MM.1S (cell line): ENCODE measurements around the gene FCHSD2.
"Not testable (repeated sequence)": the region's sequence is repeated elsewhere in the genome, so short reads cannot be mapped to it uniquely, and the experiment has no call there.

Experiments
- DNase-seq: peaks from one replicate; pipeline ENCODE4 v3.0.0-alpha.2; 2015
- H2AFZ ChIP-seq: fragments of 300-600 bp; sonication (generic); 2 replicates; pipeline ENCODE4 v1.6.0; 2016; ENCODE audit warnings: antibody characterized with exemption, low read length
- H3F3A ChIP-seq: fragments of 300-600 bp; sonication (generic); 2 replicates; pipeline ENCODE4 v1.6.1; 2016; ENCODE audit warnings: mild to moderate bottlenecking, antibody characterized with exemption, low read length, moderate library complexity, mixed read lengths; ENCODE audit not compliant: insufficient read depth
- H3K27ac ChIP-seq: fragments of 300-600 bp; sonication (generic); 2 replicates; pipeline ENCODE4 v1.5.1; 2016; ENCODE audit warnings: mild to moderate bottlenecking, low read length
- H3K27me3 ChIP-seq: fragments of 300-600 bp; sonication (generic); replicated peaks from 2 replicates; pipeline ENCODE4 v1.6.0; 2016; ENCODE audit warnings: low read length; ENCODE audit not compliant: insufficient read depth
- H3K36me3 ChIP-seq: fragments of 300-600 bp; sonication (generic); replicated peaks from 2 replicates; pipeline ENCODE4 v1.6.1; 2016; ENCODE audit warnings: mild to moderate bottlenecking, low read length, mixed read lengths; ENCODE audit not compliant: insufficient read depth
- H3K4me1 ChIP-seq: fragments of 300-600 bp; sonication (generic); 2 replicates; pipeline ENCODE4 v1.6.1; 2016; ENCODE audit warnings: low read length, mixed read lengths
- H3K4me2 ChIP-seq: fragments of 300-600 bp; sonication (generic); 2 replicates; pipeline ENCODE4 v1.6.0; 2016; ENCODE audit warnings: low read depth, low read length
- H3K4me3 ChIP-seq: fragments of 300-600 bp; sonication (generic); 2 replicates; pipeline ENCODE4 v1.5.1; 2016; ENCODE audit warnings: low read length, mixed read lengths
- H3K79me2 ChIP-seq: fragments of 300-600 bp; sonication (generic); 2 replicates; pipeline ENCODE4 v1.6.1; 2016; ENCODE audit warnings: mixed run types, low read length, mixed read lengths
- H3K9ac ChIP-seq: fragments of 300-600 bp; sonication (generic); 2 replicates; pipeline ENCODE4 v1.6.1; 2016; ENCODE audit warnings: low read length, mixed read lengths
- H3K9me2 ChIP-seq: fragments of 300-600 bp; sonication (generic); replicated peaks from 2 replicates; pipeline ENCODE4 v1.6.1; 2016; ENCODE audit warnings: mild to moderate bottlenecking, low read length, mixed read lengths; ENCODE audit not compliant: insufficient read depth
- H3K9me3 ChIP-seq: fragments of 300-600 bp; sonication (generic); replicated peaks from 2 replicates; pipeline ENCODE4 v1.6.1; 2016; ENCODE audit warnings: mild to moderate bottlenecking, low read length, mixed read lengths; ENCODE audit not compliant: insufficient read depth
- H4K20me1 ChIP-seq: fragments of 300-600 bp; sonication (generic); 2 replicates; pipeline ENCODE4 v1.6.1; 2016; ENCODE audit warnings: mild to moderate bottlenecking, low read length, moderate library complexity, mixed read lengths; ENCODE audit not compliant: insufficient read depth
- EZH2 ChIP-seq: fragments of 300-600 bp; sonication (generic); optimal IDR thresholded peaks from 2 replicates; pipeline ENCODE3; 2017; ENCODE audit warnings: low read depth, mild to moderate bottlenecking, antibody characterized with exemption, low read length, mixed read lengths
- EZH2phosphoT487 ChIP-seq: fragments of 300-600 bp; sonication (generic); IDR thresholded peaks from 2 replicates; pipeline ENCODE4 v1.6.1; 2018; ENCODE audit warnings: antibody characterized with exemption, low read length
- TF ChIP-seq, protein P1 (sequence below): fragments of 300-600 bp; sonication (generic); IDR thresholded peaks from 2 replicates; pipeline ENCODE4 v1.5.1; 2016; ENCODE audit warnings: antibody characterized with exemption, low read length, mixed read lengths

Gene FCHSD2

DNA sequence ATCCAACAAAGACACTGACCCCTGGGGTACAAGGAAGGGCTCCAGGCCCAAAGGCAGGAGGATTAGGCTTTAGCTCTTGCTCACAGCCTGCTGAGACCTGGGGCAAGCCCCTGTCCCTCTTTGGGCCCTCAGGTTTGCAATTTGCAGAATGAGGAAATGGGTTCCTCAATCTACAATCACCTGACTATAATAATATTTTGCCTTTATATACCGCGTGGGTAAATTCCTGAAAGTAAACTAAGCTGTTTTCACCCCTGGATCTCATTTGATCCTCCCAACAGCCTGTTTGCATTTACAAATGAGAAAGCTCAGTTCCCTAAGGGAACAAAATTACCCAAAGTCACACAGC, 349.1 kb downstream of the FCHSD2 start:
- no peak overlapping the region for H3K27ac ChIP-seq
- TF ChIP-seq, protein P1, sequence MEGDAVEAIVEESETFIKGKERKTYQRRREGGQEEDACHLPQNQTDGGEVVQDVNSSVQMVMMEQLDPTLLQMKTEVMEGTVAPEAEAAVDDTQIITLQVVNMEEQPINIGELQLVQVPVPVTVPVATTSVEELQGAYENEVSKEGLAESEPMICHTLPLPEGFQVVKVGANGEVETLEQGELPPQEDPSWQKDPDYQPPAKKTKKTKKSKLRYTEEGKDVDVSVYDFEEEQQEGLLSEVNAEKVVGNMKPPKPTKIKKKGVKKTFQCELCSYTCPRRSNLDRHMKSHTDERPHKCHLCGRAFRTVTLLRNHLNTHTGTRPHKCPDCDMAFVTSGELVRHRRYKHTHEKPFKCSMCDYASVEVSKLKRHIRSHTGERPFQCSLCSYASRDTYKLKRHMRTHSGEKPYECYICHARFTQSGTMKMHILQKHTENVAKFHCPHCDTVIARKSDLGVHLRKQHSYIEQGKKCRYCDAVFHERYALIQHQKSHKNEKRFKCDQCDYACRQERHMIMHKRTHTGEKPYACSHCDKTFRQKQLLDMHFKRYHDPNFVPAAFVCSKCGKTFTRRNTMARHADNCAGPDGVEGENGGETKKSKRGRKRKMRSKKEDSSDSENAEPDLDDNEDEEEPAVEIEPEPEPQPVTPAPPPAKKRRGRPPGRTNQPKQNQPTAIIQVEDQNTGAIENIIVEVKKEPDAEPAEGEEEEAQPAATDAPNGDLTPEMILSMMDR = no peak
- no peak for TF ChIP-seq EZH2
- no peak for TF ChIP-seq EZH2phosphoT487
- peak overlapping the region; percentile 60; the same call in 1 of the 2 replicates for H3K4me2 ChIP-seq
- no peak overlapping the region for H3K4me3 ChIP-seq
- peaks cover 13% of the 10 kb centered on the region for H3K4me1 ChIP-seq
- H3K36me3 ChIP-seq = no peaks in the 10 kb centered on the region
- no peak for DNase-seq
- H3K9me3 ChIP-seq = no peaks in the 10 kb centered on the region
- H2AFZ ChIP-seq = peak overlapping the region; percentile 67
- 0 out of 2 replicates have a peak, but pooled peaks cover 4% of the 10 kb centered on the region for H3F3A ChIP-seq
- H3K27me3 ChIP-seq = no peaks in the 10 kb centered on the region
- no peaks in the 10 kb centered on the region for H3K79me2 ChIP-seq
- no peaks in the 10 kb centered on the region for H3K9me2 ChIP-seq
- no peaks in the 10 kb centered on the region for H4K20me1 ChIP-seq
- H3K9ac ChIP-seq = no peak overlapping the region

DNA sequence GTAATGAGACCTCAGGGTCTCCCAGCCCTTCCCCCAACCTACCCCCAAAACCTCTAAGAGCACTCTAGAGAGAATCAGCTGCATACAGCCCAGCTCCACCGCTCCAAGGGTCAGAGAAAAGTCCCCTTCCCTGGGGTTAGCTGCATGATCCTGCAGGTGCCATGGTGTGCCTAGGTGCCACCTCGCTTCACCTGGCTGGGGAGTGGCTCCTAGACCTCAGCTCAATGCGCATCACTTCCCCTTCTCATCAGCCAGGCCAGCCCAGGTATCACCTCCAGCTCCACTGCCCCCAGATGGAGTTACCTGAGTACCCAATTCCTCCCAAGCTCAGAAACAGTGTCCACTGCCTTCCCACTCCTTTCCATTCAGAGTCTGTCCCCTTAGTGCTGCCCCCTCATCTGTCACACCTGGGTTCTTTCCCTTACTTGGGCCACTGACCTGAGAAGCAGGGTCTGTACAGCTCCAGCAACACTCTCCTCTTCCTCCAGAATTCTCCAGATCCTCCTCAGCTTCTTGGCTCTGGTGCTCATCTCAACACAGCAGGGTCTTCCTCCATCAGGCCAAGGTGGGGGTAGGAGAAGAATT, 349.6 kb downstream of the FCHSD2 start:
- Histone ChIP-seq H3K9me3 (no peaks in the 10 kb centered on the region), H3K27ac (no peak overlapping the region), H3K27me3 (no peaks in the 10 kb centered on the region), H3K4me3 (no peak overlapping the region), H3K36me3 (no peaks in the 10 kb centered on the region), H3K9me2 (no peaks in the 10 kb centered on the region), H2AFZ (no peak overlapping the region), H4K20me1 (no peaks in the 10 kb centered on the region), H3F3A (0 out of 2 replicates have a peak, but pooled peaks cover 4% of the 10 kb centered on the region), H3K4me1 (peaks cover 13% of the 10 kb centered on the region), H3K79me2 (no peaks in the 10 kb centered on the region), H3K4me2 (no peak overlapping the region), H3K9ac (no peak overlapping the region)
- DNase-seq = no peak
- TF ChIP-seq, protein P1 = no peak
- TF ChIP-seq EZH2phosphoT487 (no peak), EZH2 (no peak)

DNA sequence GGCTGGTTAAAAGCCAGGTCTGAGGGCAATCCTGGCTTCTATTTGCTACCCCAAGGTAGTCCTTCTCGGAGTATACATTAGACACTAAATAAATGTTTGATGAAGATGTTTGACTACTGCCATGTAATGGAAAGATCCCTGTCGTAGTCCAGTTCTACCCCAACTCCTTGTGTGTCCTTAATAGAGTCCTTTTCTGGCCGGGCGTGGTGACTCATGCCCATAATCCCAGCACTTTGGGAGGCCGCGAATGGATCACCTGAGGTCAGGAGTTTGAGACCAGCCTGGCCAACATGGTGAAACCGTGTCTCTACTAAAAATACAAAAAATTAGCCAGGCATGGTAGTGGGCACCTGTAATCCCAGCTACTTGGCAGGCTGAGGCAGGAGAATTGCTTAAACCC, 350.9 kb downstream of the FCHSD2 start:
- H4K20me1 ChIP-seq, H3K36me3 ChIP-seq, H2AFZ ChIP-seq, H3K9me2 ChIP-seq, H3F3A ChIP-seq, H3K79me2 ChIP-seq, H3K27me3 ChIP-seq, H3K9me3 ChIP-seq, DNase-seq, H3K4me3 ChIP-seq, H3K27ac ChIP-seq, H3K9ac ChIP-seq, H3K4me2 ChIP-seq: not testable (repeated sequence)
- peaks cover 13% of the 10 kb centered on the region for H3K4me1 ChIP-seq

DNA sequence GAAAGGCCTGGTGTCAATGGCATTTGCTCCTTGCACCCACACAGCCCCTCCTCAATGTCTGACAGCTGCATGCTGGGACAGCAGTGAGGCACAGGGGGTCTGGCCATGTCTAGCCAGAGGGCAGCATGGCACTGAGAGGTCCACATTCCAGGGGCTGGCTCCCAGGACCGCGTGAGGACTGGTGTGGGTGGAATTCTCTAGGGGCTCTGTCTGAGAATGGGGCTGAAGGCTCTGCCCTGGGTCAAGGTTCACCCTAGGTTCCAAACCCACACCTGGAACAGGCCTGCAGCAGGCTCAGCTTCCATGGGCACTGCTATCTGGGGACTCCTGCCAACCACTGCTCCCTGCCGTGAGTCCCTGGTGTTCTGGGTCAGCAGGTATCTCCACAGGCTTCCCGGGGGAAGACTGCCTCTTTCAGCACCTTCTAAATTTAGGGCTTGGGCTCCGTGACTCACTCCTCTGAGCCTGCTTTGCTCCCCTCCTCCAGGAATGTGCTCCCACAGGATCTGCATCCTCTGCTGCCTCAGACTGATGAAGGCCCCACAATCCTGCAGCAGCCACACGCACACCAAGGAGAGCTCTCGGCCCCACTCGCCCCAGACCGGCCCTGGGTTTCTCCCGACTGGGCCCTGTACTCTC, 352.5 kb downstream of the FCHSD2 start:
- TF ChIP-seq EZH2 (no peak), EZH2phosphoT487 (no peak)
- TF ChIP-seq, protein P1 = no peak
- DNase-seq = no peak
- Histone ChIP-seq H2AFZ (no peak overlapping the region), H3F3A (0 out of 2 replicates have a peak, but pooled peaks cover 3% of the 10 kb centered on the region), H3K36me3 (no peaks in the 10 kb centered on the region), H3K27me3 (no peaks in the 10 kb centered on the region), H4K20me1 (no peaks in the 10 kb centered on the region), H3K27ac (no peak overlapping the region), H3K4me2 (no peak overlapping the region), H3K9ac (no peak overlapping the region), H3K79me2 (no peaks in the 10 kb centered on the region), H3K9me3 (no peaks in the 10 kb centered on the region), H3K4me1 (peaks cover 11% of the 10 kb centered on the region), H3K4me3 (no peak overlapping the region), H3K9me2 (no peaks in the 10 kb centered on the region)
